Psoas muscle (tissue), 8 donors: ENCODE results near the gene ARSB. TPM values are rescaled to one million over a fixed set of nuclear protein-coding genes. Genes with fewer than 3 reads are reported as not detected.
A peak's percentile ranks its signal among the peaks of the same experiment; 100 is the strongest.
"Not testable (repeated sequence)": the region's sequence is repeated elsewhere in the genome, so short reads cannot be mapped to it uniquely, and the experiment has no call there.

Experiments
- ATAC-seq, 4 donors: fragments of 200-7000 bp; cut with Tn5 transposase; one replicate each; pipeline ENCODE4 v1.9.1; 2020; ENCODE audit warnings: moderate library complexity in 3 of 4, mild to moderate bottlenecking in 2 of 4
- DNase-seq, 2 donors: peaks; one replicate each; pipeline ENCODE4 v3.0.0-alpha.2; 2020
- H3K27ac ChIP-seq: fragments of 200-600 bp; one replicate; pipeline ENCODE4 v1.8.0; 2022
- H3K27me3 ChIP-seq, 3 donors: fragments of 200-600 bp in 1 of 3; one replicate each; pipeline versions ENCODE4 v1.6.1 to v1.8.0; 2013 to 2022; ENCODE audit warnings: low read length in 2 of 3, mild to moderate bottlenecking in 2 of 3, moderate library complexity in 1 of 3; ENCODE audit not compliant: insufficient read depth in 3 of 3
- H3K36me3 ChIP-seq, 2 donors: fragments of 200-600 bp in 1 of 2; one replicate each; pipeline versions ENCODE4 v1.6.1 to v1.8.0; 2013 to 2022; ENCODE audit warnings: low read depth in 1 of 2, mild to moderate bottlenecking in 1 of 2, moderate library complexity in 1 of 2; ENCODE audit not compliant: insufficient read depth in 1 of 2
- H3K4me1 ChIP-seq: fragments of 200-600 bp; one replicate; pipeline ENCODE4 v1.8.0; 2022
- H3K4me3 ChIP-seq: fragments of 200-600 bp; one replicate; pipeline ENCODE4 v1.8.0; 2022; ENCODE audit warnings: mild to moderate bottlenecking
- H3K9me3 ChIP-seq: fragments of 200-600 bp; one replicate; pipeline ENCODE4 v1.8.0; 2022
- WGBS, 3 donors: extraction: QIAGEN DNeasy Blood & Tissue Kit; methylation state at CpG; one replicate each; pipeline versions ENCODE4 v1.1.6 to v1.1.7; 2013; 5-methylcytosine and 5-hydroxymethylcytosine counted together
- intact Hi-C, 2 donors: fragments of 100-400 bp; cut with DNase I; formaldehyde crosslinking; loops; one replicate each; pipeline versions ENCODE4 v1.11.0 to v1.14.2; 2022
- polyA plus RNA-seq, 3 donors: library from polyadenylated mRNA; stranded (reverse); fragments of 200-250 nt; gene quantifications; one replicate each; pipeline ENCODE4 v1.2.3, GENCODE V29; 2013
- total RNA-seq, 4 donors: library from RNA; stranded (reverse); fragmentation: NEBNext Ultra II Directional in 2 of 4; extraction: Animal tissue kit (Norgen Biotek cat#: 25700) in 2 of 4; gene quantifications; one replicate each; pipeline versions ENCODE4 v1.2.1 to v1.2.4, GENCODE V29; 2021 to 2023
- TF ChIP-seq, protein P1 (sequence below): fragments of 200-600 bp; IDR thresholded peaks from one replicate; pipeline ENCODE4 v1.8.0; 2022; ENCODE audit warnings: antibody characterized with exemption
- donor health status: healthy with polysubstance abuse.
- donor health status: DM: no; HTN: no; CAD: no; lungs with moderate emphysema.
- donor health status: Bipolar disorder and iron deficiency.
- donor health status: healthy.
- donor health status: DM: yes; HTN: yes; CAD: no.
- donor health status: DM: no; HTN: no; CAD: no.
- donor health status: DM: no; HTN: no; CAD: no.
- donor health status: DM: yes; HTN: yes; CAD: no.

Gene ARSB
- total and polyA plus RNA-seq, 7 donors, result 1.3 to 6.5 (median 3.6) TPM

GRCh38 chr5:78983601-78984438 lies 1.3 kb downstream of the ARSB start:
- peak overlapping the region; percentile 94 for H3K4me3 ChIP-seq
- H3K9me3 ChIP-seq, result no peaks in the 10 kb centered on the region
- TF ChIP-seq, protein P1, sequence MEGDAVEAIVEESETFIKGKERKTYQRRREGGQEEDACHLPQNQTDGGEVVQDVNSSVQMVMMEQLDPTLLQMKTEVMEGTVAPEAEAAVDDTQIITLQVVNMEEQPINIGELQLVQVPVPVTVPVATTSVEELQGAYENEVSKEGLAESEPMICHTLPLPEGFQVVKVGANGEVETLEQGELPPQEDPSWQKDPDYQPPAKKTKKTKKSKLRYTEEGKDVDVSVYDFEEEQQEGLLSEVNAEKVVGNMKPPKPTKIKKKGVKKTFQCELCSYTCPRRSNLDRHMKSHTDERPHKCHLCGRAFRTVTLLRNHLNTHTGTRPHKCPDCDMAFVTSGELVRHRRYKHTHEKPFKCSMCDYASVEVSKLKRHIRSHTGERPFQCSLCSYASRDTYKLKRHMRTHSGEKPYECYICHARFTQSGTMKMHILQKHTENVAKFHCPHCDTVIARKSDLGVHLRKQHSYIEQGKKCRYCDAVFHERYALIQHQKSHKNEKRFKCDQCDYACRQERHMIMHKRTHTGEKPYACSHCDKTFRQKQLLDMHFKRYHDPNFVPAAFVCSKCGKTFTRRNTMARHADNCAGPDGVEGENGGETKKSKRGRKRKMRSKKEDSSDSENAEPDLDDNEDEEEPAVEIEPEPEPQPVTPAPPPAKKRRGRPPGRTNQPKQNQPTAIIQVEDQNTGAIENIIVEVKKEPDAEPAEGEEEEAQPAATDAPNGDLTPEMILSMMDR, result no peak
- no peaks in the 10 kb centered on the region for H3K36me3 ChIP-seq
- peaks cover 16% of the 10 kb centered on the region for H3K4me1 ChIP-seq
- intact Hi-C loops, result no loop called here
- DNase-seq, result no peak
- H3K27me3 ChIP-seq, result no peaks in the 10 kb centered on the region
- 24 to 26% (median 26%) methylated on average over 17 of the region's 17 CpGs for WGBS, 3 donors
- ATAC-seq, result no peak
- H3K27ac ChIP-seq, result peak overlapping the region; percentile 96

DNA sequence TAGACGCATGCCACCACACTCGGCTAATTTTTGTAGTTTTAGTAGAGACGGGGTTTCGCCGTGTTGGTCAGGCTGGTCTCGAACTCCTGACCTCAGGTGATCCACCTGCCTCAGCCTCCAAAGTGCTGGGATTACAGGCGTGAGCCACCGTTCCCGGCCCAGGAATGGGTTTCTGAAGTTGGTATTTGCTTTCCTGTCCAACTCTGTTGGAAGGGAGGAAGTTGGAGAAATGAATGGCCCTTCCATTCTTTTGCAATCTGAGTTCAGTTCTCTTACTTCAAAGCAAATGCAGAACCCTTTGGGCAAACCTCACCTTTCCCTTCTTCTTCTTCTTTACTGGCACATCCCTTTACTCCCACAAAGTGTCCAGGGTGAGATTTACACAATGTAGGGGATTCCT lies 1.9 kb downstream of the ARSB start:
- intact Hi-C loops, H3K27me3 ChIP-seq, H3K36me3 ChIP-seq, ATAC-seq, H3K9me3 ChIP-seq, DNase-seq, H3K4me3 ChIP-seq, H3K27ac ChIP-seq: not testable (repeated sequence)
- 92 to 94% (median 93%) methylated on average over 9 of the region's 9 CpGs for WGBS, 3 donors
- peaks cover 16% of the 10 kb centered on the region for H3K4me1 ChIP-seq

DNA sequence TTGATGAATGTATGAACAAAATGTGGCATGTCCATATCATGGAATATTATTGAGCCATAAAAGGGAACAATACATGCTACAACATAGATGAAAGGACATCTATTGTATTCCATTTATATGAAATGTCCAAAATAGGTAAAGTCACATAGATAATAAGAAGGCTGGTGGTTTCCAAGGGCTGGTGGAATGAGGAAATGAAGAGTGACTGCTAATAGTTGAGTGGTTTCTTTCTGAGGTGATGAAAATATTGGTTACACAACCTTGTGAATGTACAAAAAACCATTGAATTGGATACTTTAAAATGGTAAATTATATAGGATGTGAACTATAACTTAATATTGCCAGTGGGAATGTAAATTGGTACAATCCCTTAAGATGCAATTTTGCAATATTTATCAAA lies 5.2 kb downstream of the ARSB start:
- H3K27me3 ChIP-seq, result no peaks in the 10 kb centered on the region
- H3K27ac ChIP-seq, result no peak overlapping the region
- intact Hi-C loops, result no loop called here
- H3K36me3 ChIP-seq, result no peaks in the 10 kb centered on the region
- TF ChIP-seq, protein P1, result no peak
- no peaks in the 10 kb centered on the region for H3K9me3 ChIP-seq
- ATAC-seq, result no peak
- DNase-seq, result no peak
- no peak overlapping the region for H3K4me3 ChIP-seq
- H3K4me1 ChIP-seq, result peaks cover 5% of the 10 kb centered on the region

- TF ChIP-seq, protein P1, result no peak
- ATAC-seq, result no peak
These were observed 5.9 kb downstream of the ARSB start for GRCh38 chr5:78979117-78979742.

GRCh38 chr5:78975035-78975434 lies 10.1 kb downstream of the ARSB start:
- Histone ChIP-seq H3K9me3 (no peaks in the 10 kb centered on the region), H3K4me1 (peaks cover 13% of the 10 kb centered on the region), H3K27me3 (no peaks in the 10 kb centered on the region), H3K27ac (no peak overlapping the region), H3K4me3 (no peak overlapping the region), H3K36me3 (no peaks in the 10 kb centered on the region)
- WGBS, 3 donors, result 81 to 91% (median 88%) methylated on average over 8 of the region's 8 CpGs
- no peak for ATAC-seq
- intact Hi-C loops, result no loop called here
- TF ChIP-seq, protein P1, result no peak
- DNase-seq, result no peak

More at GRCh38 chr5:78979117-78979742, 5.9 kb downstream of the ARSB start:
- DNase-seq, result no peak
- intact Hi-C loops, result no loop called here
- H3K9me3 ChIP-seq, result no peaks in the 10 kb centered on the region
- no peak overlapping the region for H3K4me3 ChIP-seq
- 71 to 75% (median 75%) methylated on average over 7 of the region's 7 CpGs for WGBS, 3 donors
- H3K36me3 ChIP-seq, result no peaks in the 10 kb centered on the region
- no peaks in the 10 kb centered on the region for H3K27me3 ChIP-seq
- peaks cover 8% of the 10 kb centered on the region for H3K4me1 ChIP-seq
- no peak overlapping the region for H3K27ac ChIP-seq
